NCI-H1694 treated with DMSO at 0.1 percent for 48 hours (cell line): ENCODE data around the gene TNS2.

Source experiments
- DNase-seq: peaks from one replicate; lab custom pipeline; 2025; lab: John Stamatoyannopoulos, UW

Gene TNS2

DNA sequence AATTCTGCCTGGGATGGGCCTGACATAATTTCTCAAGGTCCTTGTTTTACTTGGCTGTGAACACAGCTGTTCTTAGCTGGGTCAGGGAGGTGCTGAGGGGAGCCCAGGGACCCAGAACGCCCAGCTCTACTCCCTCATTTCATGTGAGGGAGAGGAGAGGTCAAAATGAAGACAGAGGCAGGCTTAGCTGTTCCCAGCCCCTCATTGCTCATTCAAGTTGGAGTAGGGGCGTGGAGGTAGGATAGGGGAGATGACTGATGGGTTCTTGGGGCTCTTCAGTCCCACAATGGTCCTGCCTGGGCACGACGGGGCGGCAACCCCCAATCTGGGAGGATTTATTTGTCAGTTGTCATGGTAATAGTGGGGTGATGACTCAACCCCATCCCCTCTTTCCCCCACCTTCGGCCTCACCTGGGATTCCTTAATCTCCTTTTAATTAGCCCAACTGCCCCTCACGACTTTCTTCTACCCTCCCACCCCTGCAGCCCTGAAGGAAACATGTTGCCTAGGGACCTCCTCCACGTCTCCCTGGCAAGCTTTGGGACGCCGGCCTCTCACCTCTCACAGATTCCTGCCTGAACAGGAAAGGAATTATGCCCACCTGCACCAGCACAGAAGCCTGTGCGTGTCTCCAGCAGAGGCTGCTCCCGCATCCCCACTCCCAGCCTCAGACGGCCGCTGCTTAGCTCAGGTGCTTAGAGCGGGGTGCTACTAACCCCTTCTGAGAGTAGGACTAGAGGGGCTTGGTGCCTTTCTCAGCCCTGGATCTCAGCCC, 19.1 kb downstream of the TNS2 start:
- DNase-seq = no peak

GRCh38 chr12:53069621-53070410, 20.0 kb downstream of the TNS2 start:
- DNase-seq = no peak

- no peak for DNase-seq
Observed at GRCh38 chr12:53070877-53071492, 21.1 kb downstream of the TNS2 start.

DNA sequence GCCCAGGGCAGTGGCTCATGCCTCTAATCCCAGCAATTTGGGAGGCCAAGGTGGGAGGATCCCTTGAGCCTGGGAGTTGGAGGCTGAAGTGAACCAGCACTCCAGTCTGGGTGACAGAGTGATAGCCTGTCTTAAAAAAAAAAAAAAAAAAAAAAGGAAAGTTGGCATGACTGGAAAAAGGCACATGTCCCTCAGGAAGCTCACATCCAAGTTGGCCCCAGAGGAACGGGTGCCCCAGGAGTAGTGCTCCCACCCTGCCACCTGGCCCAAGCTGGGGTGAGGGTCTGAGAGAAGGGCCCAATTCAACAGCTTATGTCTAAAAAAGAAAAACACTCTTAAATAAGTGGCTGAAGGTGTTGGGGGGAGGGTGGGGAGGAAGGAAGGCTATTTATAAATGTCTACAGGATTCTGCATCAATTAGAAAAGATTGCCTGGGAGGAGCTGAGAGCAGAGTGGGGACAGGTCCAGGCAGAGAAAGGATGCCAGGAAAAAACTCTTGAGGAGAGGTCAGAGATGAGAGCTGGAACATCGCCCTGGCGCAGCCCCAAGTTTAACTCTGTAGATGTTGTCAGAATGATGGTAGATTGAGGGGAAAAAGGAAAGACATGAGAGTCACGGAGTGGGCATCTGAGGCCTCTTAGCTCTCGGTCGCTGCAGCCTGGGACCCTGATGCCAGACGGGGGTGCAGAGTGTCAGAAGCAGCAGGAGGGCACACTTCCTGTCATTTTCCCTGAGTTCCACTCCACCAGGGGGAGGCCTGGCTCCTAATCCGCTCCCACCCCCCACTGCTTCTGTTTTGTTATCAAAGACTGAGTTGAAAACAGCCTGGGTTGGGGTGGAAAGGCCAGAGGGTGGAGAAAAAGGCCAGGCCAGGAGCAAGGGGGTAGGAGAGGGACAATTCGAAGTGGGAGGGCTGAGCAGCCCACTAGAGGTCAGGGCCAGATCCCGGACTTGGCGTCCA, 22.0 kb downstream of the TNS2 start:
- DNase-seq = no peak

GRCh38 chr12:53073881-53074280, 24.0 kb downstream of the TNS2 start:
- no peak for DNase-seq

DNA sequence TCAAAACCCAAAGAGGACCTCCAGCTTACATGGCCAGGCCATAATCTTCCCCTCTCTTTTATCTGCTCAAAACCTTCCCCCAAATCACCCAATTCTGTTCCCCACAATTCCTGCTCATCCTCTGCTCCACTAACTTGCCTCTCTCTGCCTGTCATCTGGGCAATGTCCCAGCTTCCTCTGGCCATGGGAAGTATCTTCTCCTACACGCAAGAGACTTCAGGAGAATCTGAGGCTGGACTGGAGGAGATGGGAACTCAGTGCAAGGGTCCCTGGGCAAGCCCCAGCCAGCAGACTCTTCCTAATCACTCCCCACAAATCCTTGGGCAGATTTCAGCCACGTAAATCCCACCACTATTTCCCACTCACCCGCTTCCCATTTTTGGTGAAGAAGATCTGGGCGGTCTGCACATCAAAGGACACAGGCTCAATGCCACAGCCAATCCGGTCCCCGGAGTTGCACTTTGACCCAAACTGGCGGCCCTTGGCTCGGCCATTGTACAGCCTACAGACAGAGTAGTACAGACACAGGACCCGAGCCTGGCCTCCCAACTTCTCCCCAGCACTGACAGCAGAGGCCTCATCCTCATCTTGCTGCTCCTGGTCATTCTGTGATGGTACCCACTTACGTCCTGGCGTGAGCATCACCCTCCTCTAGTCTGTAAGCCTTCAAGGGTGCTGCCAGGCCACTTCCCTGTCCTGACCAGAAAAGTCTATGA, 24.6 kb downstream of the TNS2 start:
- no peak for DNase-seq

DNA sequence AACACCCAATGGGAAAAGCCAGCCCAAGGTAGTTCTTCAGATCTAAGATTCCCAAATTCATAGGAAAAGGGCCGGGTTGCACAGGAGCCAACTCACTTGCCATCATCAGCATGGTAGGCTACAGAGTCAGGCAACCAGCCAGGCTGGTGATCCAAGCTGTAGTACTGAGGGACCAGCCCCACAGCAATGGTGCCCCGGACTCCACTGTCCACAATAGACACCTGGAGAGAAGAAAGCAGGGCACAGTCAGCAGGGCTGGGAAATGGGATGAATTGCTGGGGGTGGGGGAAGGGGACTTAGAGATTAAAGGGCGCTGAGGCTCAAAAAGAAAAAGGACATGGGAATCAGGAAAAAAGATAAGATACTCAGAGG, 25.1 kb downstream of the TNS2 start:
- no peak for DNase-seq

GRCh38 chr12:53076461-53076860, 26.6 kb downstream of the TNS2 start:
- no peak for DNase-seq

DNA sequence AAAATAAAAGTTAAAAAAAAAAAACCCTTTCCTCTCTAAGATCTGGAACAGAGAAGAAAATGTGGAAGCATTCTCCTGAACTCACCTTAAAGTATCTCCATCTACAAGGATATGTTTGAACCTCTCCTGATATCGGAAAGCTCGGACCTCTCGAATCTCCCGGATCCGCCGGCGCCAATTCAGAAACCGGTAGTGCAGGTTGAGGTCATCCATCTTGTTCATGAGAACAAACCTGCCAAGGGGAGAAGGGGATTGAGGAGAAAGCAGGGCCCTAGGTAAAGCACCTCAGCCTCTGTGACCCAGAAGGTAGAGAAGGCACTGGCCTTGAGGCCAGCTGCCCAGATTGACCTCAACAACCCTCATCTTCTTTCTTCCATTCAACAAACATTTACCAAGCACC, 27.2 kb downstream of the TNS2 start:
- no peak for DNase-seq

DNA sequence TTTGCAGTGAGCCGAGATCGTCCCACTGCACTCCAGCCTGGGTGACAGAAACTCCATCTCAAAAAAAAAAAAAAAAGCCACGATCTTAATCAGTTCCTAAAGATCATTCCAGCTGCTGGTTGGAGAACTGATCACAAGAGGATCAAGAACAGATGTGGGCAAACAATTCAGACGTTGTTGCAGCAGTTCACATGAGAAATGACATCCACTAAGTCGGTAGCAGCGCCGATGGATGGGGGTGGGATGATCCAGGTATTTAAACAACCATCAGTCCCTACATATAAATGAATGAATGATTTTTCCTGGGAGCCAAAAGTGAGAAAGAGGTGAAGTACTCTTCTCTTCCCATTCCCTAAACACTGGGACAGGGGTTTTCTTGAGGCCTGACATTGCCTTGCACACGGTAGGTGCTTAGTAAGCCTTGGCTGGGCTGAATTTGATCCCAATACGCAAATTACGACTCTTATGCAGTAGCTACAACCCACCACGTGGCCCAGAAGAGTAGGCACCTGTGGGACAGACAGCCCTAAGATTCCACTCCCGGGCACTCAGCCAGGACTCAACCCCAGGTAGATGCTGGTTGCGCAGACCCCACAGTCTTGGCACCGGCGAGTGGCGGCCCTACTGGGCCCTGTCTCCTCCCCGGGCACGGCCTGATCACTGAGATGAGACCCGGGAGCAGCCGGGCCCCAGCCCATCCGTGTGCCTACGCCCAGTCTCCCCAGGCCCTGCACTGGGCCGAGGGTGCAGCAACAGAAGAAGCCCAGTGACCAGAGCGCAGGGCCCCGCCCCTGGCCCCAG, 28.8 kb downstream of the TNS2 start:
- no peak for DNase-seq

GRCh38 chr12:53079226-53080117, 29.6 kb downstream of the TNS2 start, which contains the start of gene SPRYD3:
Gene SPRYD3, minus strand, starts transcription at chr12:53079390. Its CDS starts 57 bp downstream, at chr12:53079333.
- peak; percentile 84 for DNase-seq

GRCh38 chr12:53082637-53083175, 32.8 kb downstream of the TNS2 start:
- no peak for DNase-seq

GRCh38 chr12:53086361-53086760, 36.5 kb downstream of the TNS2 start:
- DNase-seq = no peak

DNA sequence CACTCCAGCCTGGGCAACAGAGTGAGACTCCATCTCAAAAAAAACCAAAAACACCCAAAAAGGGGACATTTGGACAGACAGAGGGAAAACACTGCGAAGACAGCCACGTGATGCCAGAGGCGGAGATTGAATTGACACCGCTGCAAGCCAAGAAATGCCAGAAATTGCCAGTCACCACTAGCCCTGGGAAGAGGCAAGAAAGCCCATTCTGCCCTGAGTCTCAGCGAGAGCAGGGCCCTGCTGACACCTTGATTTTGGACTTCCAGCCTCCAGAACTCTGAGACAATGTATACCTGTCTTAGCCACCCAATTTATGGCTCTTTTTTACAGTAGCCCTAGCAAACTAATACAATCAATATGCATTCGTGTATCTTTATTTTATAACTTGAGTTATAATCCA, 40.2 kb downstream of the TNS2 start:
- no peak for DNase-seq

GRCh38 chr12:53090554-53090953, 40.7 kb downstream of the TNS2 start:
- no peak for DNase-seq

- DNase-seq = no peak
Observed at GRCh38 chr12:53091756-53092155, 41.9 kb downstream of the TNS2 start.

DNA sequence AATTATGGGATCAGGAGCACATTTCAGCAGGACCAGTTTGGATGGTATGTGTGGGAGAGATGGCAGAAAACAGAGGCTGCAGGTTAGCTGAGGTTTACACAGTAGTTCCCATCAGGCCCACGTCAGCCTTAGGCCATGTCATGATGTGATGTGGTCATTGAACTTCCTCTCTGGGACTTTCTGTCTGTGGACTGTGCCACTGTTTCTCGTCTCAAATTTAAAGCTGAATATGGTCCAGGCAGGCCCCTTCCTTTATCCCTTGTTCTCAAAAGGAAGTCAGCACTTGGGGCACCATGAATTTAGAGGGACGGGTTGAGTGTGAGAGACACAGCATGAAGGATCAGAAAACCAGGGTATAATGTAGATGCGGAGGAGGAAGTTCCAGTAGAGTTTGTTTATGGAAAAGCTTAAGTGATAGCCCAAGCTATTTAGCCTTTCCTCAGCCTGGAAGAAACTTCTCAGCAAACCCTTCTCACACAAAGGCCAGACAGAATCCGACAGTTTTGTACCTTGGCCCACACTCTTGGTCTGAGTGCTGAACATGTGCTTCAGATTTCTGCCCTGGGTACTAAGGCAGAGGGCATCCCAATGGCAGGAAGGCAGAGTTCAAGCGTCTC, 44.0 kb downstream of the TNS2 start:
- no peak for DNase-seq

DNA sequence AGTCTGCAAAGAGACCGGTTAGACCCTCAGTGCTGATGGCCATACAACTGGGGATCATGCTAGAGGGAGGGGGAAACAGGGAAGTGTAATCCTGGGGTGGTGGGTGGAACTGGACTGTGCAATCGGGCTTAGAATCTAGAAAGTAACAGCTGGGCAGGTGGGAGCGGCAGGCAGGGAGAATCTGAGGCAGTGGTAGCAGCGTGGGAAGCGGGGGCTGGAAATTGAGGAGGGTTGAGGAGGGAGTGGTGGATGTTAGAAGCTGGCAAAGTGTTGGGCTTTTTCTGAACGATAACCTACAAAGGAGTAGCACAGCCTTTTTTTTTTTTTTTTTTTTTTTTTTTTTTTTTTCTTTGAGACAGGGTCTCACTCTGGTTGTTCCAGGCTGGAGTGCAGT, 44.5 kb downstream of the TNS2 start:
- DNase-seq = no peak
